Measurements from ENCODE around the gene GTSE1.

GTSE1 gene

DNA sequence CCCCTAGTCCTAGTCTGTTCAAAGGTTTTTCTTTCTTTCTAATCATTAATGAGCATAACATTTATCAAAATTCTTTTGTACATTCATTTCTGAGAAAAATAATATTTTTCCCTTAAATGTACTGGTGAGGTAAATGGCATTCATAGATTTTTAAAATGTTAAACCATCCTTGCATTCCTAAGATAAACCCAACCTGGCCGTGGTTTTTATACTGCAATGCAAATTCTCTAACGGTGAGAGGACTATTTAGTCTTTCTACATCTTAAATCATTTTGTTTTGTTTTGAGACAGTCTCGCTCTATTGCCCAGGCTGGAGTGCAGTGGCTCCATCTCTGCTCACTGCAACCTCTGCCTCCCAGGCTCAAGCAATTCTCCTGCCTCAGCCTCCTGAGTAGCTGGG, 79.4 kb downstream of the GTSE1 start:
- Histone ChIP-seq H3K27me3 (ENCODE audit: insufficient read depth, low read length) (no peaks in the 10 kb centered on the region), H3K4me3 (ENCODE audit: low read length) (no peak overlapping the region), H3K9me3 (ENCODE audit: low read length) (peaks cover 7% of the 10 kb centered on the region), H3K4me1 (ENCODE audit: insufficient read depth, low read length) (peaks cover 33% of the 10 kb centered on the region), H2AFZ (ENCODE audit: low read depth, low read length) (no peak overlapping the region), H3K36me3 (ENCODE audit: insufficient read depth, low read length) (peaks cover 4% of the 10 kb centered on the region)

- H3K9me3 ChIP-seq (ENCODE audit: low read length) = peaks cover 7% of the 10 kb centered on the region
- no peaks in the 10 kb centered on the region for H3K27me3 ChIP-seq (ENCODE audit: insufficient read depth, low read length)
- no peak overlapping the region for H3K4me3 ChIP-seq (ENCODE audit: low read length)
- H2AFZ ChIP-seq (ENCODE audit: low read depth, low read length) = no peak overlapping the region
- peaks cover 33% of the 10 kb centered on the region for H3K4me1 ChIP-seq (ENCODE audit: insufficient read depth, low read length)
- H3K36me3 ChIP-seq (ENCODE audit: insufficient read depth, low read length) = peaks cover 9% of the 10 kb centered on the region
Measured at GRCh38 chr22:46376908-46377524, 80.3 kb downstream of the GTSE1 start.

GRCh38 chr22:46377525-46378425, 81.1 kb downstream of the GTSE1 start:
- Histone ChIP-seq H3K27me3 (ENCODE audit: insufficient read depth, low read length) (no peaks in the 10 kb centered on the region), H3K36me3 (ENCODE audit: insufficient read depth, low read length) (peaks cover 7% of the 10 kb centered on the region), H3K4me3 (ENCODE audit: low read length) (no peak overlapping the region), H3K9me3 (ENCODE audit: low read length) (peaks cover 7% of the 10 kb centered on the region), H2AFZ (ENCODE audit: low read depth, low read length) (peak overlapping the region; percentile 56), H3K4me1 (ENCODE audit: insufficient read depth, low read length) (peaks cover 33% of the 10 kb centered on the region)

DNA sequence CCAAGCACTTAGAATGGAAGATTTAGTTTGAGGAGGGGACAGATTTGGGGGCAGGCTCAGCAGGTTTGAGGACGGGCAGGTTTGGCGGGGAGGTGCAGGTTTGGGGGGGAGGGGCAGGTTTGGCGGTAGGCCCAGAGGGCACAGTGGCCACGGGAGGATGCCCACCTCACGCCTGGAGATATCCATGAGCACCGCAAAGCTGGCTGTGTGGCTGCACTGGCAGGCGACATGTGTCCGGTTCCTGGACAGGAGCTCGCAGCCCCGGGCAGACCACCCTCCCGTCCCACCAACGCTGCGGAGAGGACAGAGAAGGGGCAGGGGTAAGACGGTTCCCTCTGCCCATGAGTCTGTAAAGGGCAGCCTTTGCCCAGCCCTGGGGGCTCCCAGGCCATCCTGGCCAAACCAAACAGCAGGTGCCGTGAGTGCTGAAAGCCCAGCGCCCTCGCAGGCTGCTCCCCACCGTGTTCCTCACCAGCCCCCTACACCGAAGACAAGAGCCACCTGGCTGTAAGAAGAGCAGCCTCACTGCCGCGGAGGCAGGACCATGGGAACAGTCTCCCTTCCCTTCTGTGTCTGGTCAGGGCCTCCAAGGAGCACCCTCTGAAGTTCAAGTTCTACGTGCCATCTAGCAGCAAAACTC, 81.9 kb downstream of the GTSE1 start:
- Histone ChIP-seq H3K4me3 (ENCODE audit: low read length) (no peak overlapping the region), H2AFZ (ENCODE audit: low read depth, low read length) (peak overlapping the region; percentile 56), H3K4me1 (ENCODE audit: insufficient read depth, low read length) (peaks cover 33% of the 10 kb centered on the region), H3K9me3 (ENCODE audit: low read length) (peaks cover 7% of the 10 kb centered on the region), H3K36me3 (ENCODE audit: insufficient read depth, low read length) (peaks cover 5% of the 10 kb centered on the region), H3K27me3 (ENCODE audit: insufficient read depth, low read length) (no peaks in the 10 kb centered on the region)

- Histone ChIP-seq H3K4me3 (ENCODE audit: low read length) (no peak overlapping the region), H2AFZ (ENCODE audit: low read depth, low read length) (no peak overlapping the region), H3K9me3 (ENCODE audit: low read length) (peaks cover 7% of the 10 kb centered on the region), H3K27me3 (ENCODE audit: insufficient read depth, low read length) (no peaks in the 10 kb centered on the region), H3K4me1 (ENCODE audit: insufficient read depth, low read length) (peaks cover 33% of the 10 kb centered on the region), H3K36me3 (ENCODE audit: insufficient read depth, low read length) (peaks cover 5% of the 10 kb centered on the region)
Measured at GRCh38 chr22:46379066-46379930, 82.6 kb downstream of the GTSE1 start.

DNA sequence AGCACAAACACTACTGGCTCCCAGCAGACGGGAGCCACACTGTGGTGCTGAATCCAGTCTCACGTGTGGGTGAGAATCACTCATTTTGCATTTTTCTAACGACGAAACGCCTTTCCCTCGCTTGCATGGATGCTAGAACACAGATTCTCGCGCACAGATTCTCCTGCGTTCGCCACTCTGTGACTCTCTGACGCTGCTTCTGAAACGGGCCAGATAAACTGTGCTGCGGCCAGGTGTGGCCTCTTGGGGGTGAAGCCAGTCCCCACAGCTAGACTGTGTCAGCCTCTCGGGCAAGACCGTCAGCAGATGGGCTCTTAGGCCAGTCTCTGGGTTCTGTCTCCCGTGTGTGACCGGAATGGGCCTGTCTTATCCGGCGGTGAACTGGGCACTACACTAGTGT, 83.4 kb downstream of the GTSE1 start:
- Histone ChIP-seq H3K4me3 (ENCODE audit: low read length) (no peak overlapping the region), H3K4me1 (ENCODE audit: insufficient read depth, low read length) (peaks cover 33% of the 10 kb centered on the region), H3K36me3 (ENCODE audit: insufficient read depth, low read length) (peaks cover 5% of the 10 kb centered on the region), H2AFZ (ENCODE audit: low read depth, low read length) (no peak overlapping the region), H3K9me3 (ENCODE audit: low read length) (peaks cover 6% of the 10 kb centered on the region), H3K27me3 (ENCODE audit: insufficient read depth, low read length) (no peaks in the 10 kb centered on the region)

All from neuron (in vitro differentiated cells).